Right atrium auricular region (tissue), 2 donors: ENCODE measurements around the gene BSCL2. TPM values are rescaled to one million over a fixed set of nuclear protein-coding genes. Genes with fewer than 3 reads are reported as not detected.

Source experiments
- DNase-seq: peaks from one replicate; pipeline ENCODE4 v3.0.0-alpha.2; 2019; ENCODE audit warnings: low spot score
- H3K27ac ChIP-seq, 2 donors: fragments of 200-600 bp; sonication (generic); 1 replicate in 1 of 2; 2 replicates in 1 of 2; pipeline ENCODE4 v1.5.1; 2016 to 2019
- H3K27me3 ChIP-seq, 2 donors: fragments of 200-600 bp; sonication (generic); one replicate each; pipeline versions ENCODE4 v1.5.1 to v1.6.0; 2017 to 2019
- H3K36me3 ChIP-seq: fragments of 200-600 bp; sonication (generic); one replicate; pipeline ENCODE4 v1.5.1; 2016
- H3K4me1 ChIP-seq, 2 donors: fragments of 200-600 bp; sonication (generic); one replicate each; pipeline versions ENCODE4 v1.5.1 to v1.6.0; 2017 to 2019
- H3K4me3 ChIP-seq, 2 donors: fragments of 200-600 bp; sonication (generic); 1 replicate in 1 of 2; 2 replicates in 1 of 2; pipeline ENCODE4 v1.5.1; 2017 to 2019; ENCODE audit warnings: mild to moderate bottlenecking in 1 of 2, moderate library complexity in 1 of 2
- H3K9me3 ChIP-seq, 2 donors: fragments of 200-600 bp; sonication (generic); one replicate each; pipeline ENCODE4 v1.5.1; 2019
- CTCF ChIP-seq, 2 donors: fragments of 200-600 bp; sonication (generic); IDR thresholded peaks; one replicate each; pipeline ENCODE4 v1.5.1; 2019; ENCODE audit warnings: antibody characterized with exemption in 2 of 2
- total RNA-seq, 2 donors: library from RNA; depleted of rRNA; stranded (reverse); fragments of >200 nt; gene quantifications; one replicate each; pipeline ENCODE4 v1.1.0, GENCODE V29; 2016

BSCL2 gene
- total RNA-seq, 2 donors from 2014 or later: 18.6 to 23.0 TPM

GRCh38 chr11:62715150-62716130 is 8.2 kb upstream of the BSCL2 start:
- H3K36me3 ChIP-seq: peaks cover 89% of the 10 kb centered on the region
- peaks cover 0 to 29% of the 10 kb centered on the region in 2 donors for H3K4me1 ChIP-seq
- H3K27me3 ChIP-seq: no peaks in the 10 kb centered on the region
- no peak overlapping the region for H3K27ac ChIP-seq
- no peaks in the 10 kb centered on the region for H3K9me3 ChIP-seq
- no peak for DNase-seq
- H3K4me3 ChIP-seq: no peak overlapping the region
- no peak for TF ChIP-seq CTCF (IDR thresholded peaks at IDR 0.05)

GRCh38 chr11:62713343-62713742 is 6.1 kb upstream of the BSCL2 start:
- Histone ChIP-seq H3K27ac (peak overlapping the region; percentile 36 to 77), H3K9me3 (no peaks in the 10 kb centered on the region), H3K36me3 (peaks cover 68% of the 10 kb centered on the region), H3K4me1 (peaks cover 0 to 43% of the 10 kb centered on the region in 2 donors), H3K27me3 (no peaks in the 10 kb centered on the region), H3K4me3 (no peak overlapping the region)
- TF ChIP-seq CTCF (IDR thresholded peaks at IDR 0.05): no peak
- DNase-seq: no peak

GRCh38 chr11:62712861-62713260 is 5.6 kb upstream of the BSCL2 start:
- H3K4me1 ChIP-seq: peaks cover 0 to 47% of the 10 kb centered on the region in 2 donors
- peak overlapping the region; percentile 36 to 77 for H3K27ac ChIP-seq
- no peaks in the 10 kb centered on the region for H3K27me3 ChIP-seq
- DNase-seq: no peak
- no peak overlapping the region for H3K4me3 ChIP-seq
- H3K36me3 ChIP-seq: peaks cover 63% of the 10 kb centered on the region
- H3K9me3 ChIP-seq: no peaks in the 10 kb centered on the region
- TF ChIP-seq CTCF (IDR thresholded peaks at IDR 0.05): no peak

- Histone ChIP-seq H3K4me1 (peaks cover 0 to 48% of the 10 kb centered on the region in 2 donors), H3K4me3 (no peak overlapping the region), H3K27me3 (no peaks in the 10 kb centered on the region), H3K27ac (peak overlapping the region; percentile 36 to 77), H3K9me3 (no peaks in the 10 kb centered on the region), H3K36me3 (peaks cover 58% of the 10 kb centered on the region)
- TF ChIP-seq CTCF (IDR thresholded peaks at IDR 0.05): no peak
- no peak for DNase-seq
Measured at GRCh38 chr11:62712276-62712812, 5.1 kb upstream of the BSCL2 start.

- no peak for DNase-seq
- H3K27me3 ChIP-seq: no peaks in the 10 kb centered on the region
- H3K27ac ChIP-seq: peak overlapping the region; percentile 93 to 98
- peaks cover 34% of the 10 kb centered on the region for H3K36me3 ChIP-seq
- H3K4me1 ChIP-seq: peaks cover 0 to 65% of the 10 kb centered on the region in 2 donors
- no peak for TF ChIP-seq CTCF (IDR thresholded peaks at IDR 0.05)
- no peaks in the 10 kb centered on the region for H3K9me3 ChIP-seq
- H3K4me3 ChIP-seq: peak overlapping the region; percentile 57 to 61
Measured at GRCh38 chr11:62710001-62710345, 2.7 kb upstream of the BSCL2 start.
